GM21526 (cell line): ENCODE measurements around the gene EPG5.
"Not testable (repeated sequence)": the region's sequence is repeated elsewhere in the genome, so short reads cannot be mapped to it uniquely, and the experiment has no call there.

Experiments
- ATAC-seq: cut with Tn5 transposase; IDR thresholded peaks from one replicate; pipeline ENCODE4 v1.9.1; 2021; ENCODE audit warnings: moderate library complexity; ENCODE audit not compliant: unreplicated experiment, low FRiP score

EPG5 gene

GRCh38 chr18:45841060-45841764 lies 125.9 kb downstream of the EPG5 start:
- ATAC-seq: no peak

GRCh38 chr18:45839414-45840395 lies 127.4 kb downstream of the EPG5 start:
- no peak for ATAC-seq

- no peak for ATAC-seq
Observed at GRCh38 chr18:45838302-45839070, 128.6 kb downstream of the EPG5 start.

GRCh38 chr18:45837283-45838070 lies 129.7 kb downstream of the EPG5 start:
- ATAC-seq: no peak

- no peak for ATAC-seq
Observed at GRCh38 chr18:45836242-45837205, 130.6 kb downstream of the EPG5 start.

GRCh38 chr18:45835057-45835636 lies 132.0 kb downstream of the EPG5 start:
- ATAC-seq: no peak

GRCh38 chr18:45834306-45834705 lies 132.8 kb downstream of the EPG5 start:
- no peak for ATAC-seq

- no peak for ATAC-seq
Observed at GRCh38 chr18:45833846-45834245, 133.3 kb downstream of the EPG5 start.

GRCh38 chr18:45830917-45831316 lies 136.2 kb downstream of the EPG5 start:
- no peak for ATAC-seq

GRCh38 chr18:45829855-45830254 lies 137.3 kb downstream of the EPG5 start:
- no peak for ATAC-seq

- no peak for ATAC-seq
Observed at GRCh38 chr18:45828917-45829811, 138.0 kb downstream of the EPG5 start.

GRCh38 chr18:45826716-45827115 lies 140.4 kb downstream of the EPG5 start:
- ATAC-seq: not testable (repeated sequence)

GRCh38 chr18:45826084-45826483 lies 141.0 kb downstream of the EPG5 start:
- no peak for ATAC-seq

- ATAC-seq: no peak
Observed at GRCh38 chr18:45825258-45826044, 141.7 kb downstream of the EPG5 start, which contains the start of gene SIGLEC15. SIGLEC15 (plus strand) TSS chr18:45825675; CDS start chr18:45825729, 54 bp downstream.

- no peak for ATAC-seq
Observed at GRCh38 chr18:45821711-45822110, 145.4 kb downstream of the EPG5 start.

GRCh38 chr18:45821026-45821425 lies 146.1 kb downstream of the EPG5 start:
- ATAC-seq: no peak
